Measurements from ENCODE around the gene THBS1. TPM values are rescaled to one million over a fixed set of nuclear protein-coding genes. Genes with fewer than 3 reads are reported as not detected.

THBS1 gene
- total and polyA plus RNA-seq, 2 donors (not counting 1 experiment from before 2014, with no cell fraction given), result 0.63 to 4.3 TPM

DNA sequence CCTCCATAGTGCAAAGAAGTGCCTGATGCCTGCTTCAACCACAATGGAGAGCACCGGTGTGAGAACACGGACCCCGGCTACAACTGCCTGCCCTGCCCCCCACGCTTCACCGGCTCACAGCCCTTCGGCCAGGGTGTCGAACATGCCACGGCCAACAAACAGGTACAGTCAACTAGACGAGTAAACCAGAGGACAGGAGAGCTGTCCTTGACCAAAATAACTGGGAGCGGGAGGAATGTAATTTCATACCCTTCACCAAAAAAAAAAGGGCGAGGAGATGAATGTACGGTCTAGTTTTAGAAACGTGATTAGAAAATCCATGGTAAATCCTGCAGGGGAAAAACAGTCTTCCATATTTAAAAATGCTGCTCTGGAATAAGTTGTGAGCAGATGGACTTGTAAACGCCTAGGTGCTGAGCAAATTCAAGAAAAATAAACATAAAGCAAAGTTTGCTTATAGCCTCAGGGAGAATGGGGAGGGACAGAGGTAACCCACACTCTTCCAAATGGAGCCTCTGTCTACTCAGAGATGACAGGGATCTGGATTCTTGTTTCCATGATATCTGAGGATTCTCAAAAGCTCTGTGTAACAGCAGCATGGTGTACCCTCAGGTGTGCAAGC, 8.4 kb downstream of the THBS1 start:
- H3K79me2 ChIP-seq (ENCODE audit: control insufficient read depth, insufficient read depth, low read length), result no peaks in the 10 kb centered on the region
- no peak overlapping the region for H3K27ac Mint-ChIP-seq
- H3K27me3 Mint-ChIP-seq, result peaks cover 9% of the 10 kb centered on the region
- H3K4me3 ChIP-seq (ENCODE audit: control extremely low read depth in 1 of 5, extremely low read depth in 1 of 5, insufficient read depth in 1 of 5, low read depth in 2 of 5, low read length in 4 of 5), result no peak overlapping the region
- H4K20me1 ChIP-seq (ENCODE audit: control insufficient read depth, insufficient read depth, low read length, poor library complexity, severe bottlenecking), result no peaks in the 10 kb centered on the region
- no peaks in the 10 kb centered on the region for H3K36me3 ChIP-seq (replicated peaks in 1 of 2; ENCODE audit: control extremely low read depth in 1 of 2, control insufficient read depth in 1 of 2, extremely low read depth in 1 of 2, insufficient read depth in 2 of 2, low read length in 1 of 2)
- intact Hi-C loops (cut with micrococcal nuclease), result no loop called here
- H2AFZ ChIP-seq (ENCODE audit: insufficient read depth, low read depth, low read length, poor library complexity, severe bottlenecking), result no peak overlapping the region
- H3K4me1 Mint-ChIP-seq, result no peaks in the 10 kb centered on the region
- H3K27me3 ChIP-seq (replicated peaks in 1 of 4; ENCODE audit: control extremely low read depth in 1 of 4, control insufficient read depth in 3 of 4, insufficient read depth in 4 of 4, low read length in 3 of 4), result no peaks in the 10 kb centered on the region
- H3K9me3 Mint-ChIP-seq (ENCODE audit: insufficient read depth), result no peaks in the 10 kb centered on the region
- no peak overlapping the region for H3K4me3 Mint-ChIP-seq
- ChIA-PET CTCF (no interaction called here), POLR2A (no interaction called here)
- no peak for TF ChIP-seq EZH2 (IDR thresholded peaks at IDR 0.05; ENCODE audit: borderline replicate concordance, insufficient read depth, low read depth, low read length, poor library complexity, severe bottlenecking)
- no peak for TF ChIP-seq CTCF (IDR thresholded peaks at IDR 0.05)
- H3K9me3 ChIP-seq (ENCODE audit: control extremely low read depth in 1 of 3, control insufficient read depth in 2 of 3, insufficient read depth in 1 of 3, low read length in 2 of 3), result no peaks in the 10 kb centered on the region
- no peak overlapping the region for H3K4me2 ChIP-seq (replicated peaks; ENCODE audit: low read depth, low read length, poor library complexity, severe bottlenecking)
- 94% methylated on average over 8 of the region's 14 CpGs for WGBS (ENCODE audit: insufficient coverage)
- ATAC-seq (ENCODE audit: low read depth) (no peak), DNase-seq (no peak)
- H3K4me1 ChIP-seq (ENCODE audit: control insufficient read depth in 2 of 2, insufficient read depth in 2 of 2, low read length in 2 of 2), result no peaks in the 10 kb centered on the region
- no peak overlapping the region for H3K27ac ChIP-seq (ENCODE audit: low read length in 2 of 2)
- H3K9ac ChIP-seq (ENCODE audit: low read length), result no peak overlapping the region

- Histone ChIP-seq H3K4me1 (ENCODE audit: control insufficient read depth in 2 of 2, insufficient read depth in 2 of 2, low read length in 2 of 2) (no peaks in the 10 kb centered on the region), H2AFZ (ENCODE audit: insufficient read depth, low read depth, low read length, poor library complexity, severe bottlenecking) (no peak overlapping the region), H3K9me3 (ENCODE audit: control extremely low read depth in 1 of 3, control insufficient read depth in 2 of 3, insufficient read depth in 1 of 3, low read length in 2 of 3) (no peaks in the 10 kb centered on the region), H3K4me3 (ENCODE audit: control extremely low read depth in 1 of 5, extremely low read depth in 1 of 5, insufficient read depth in 1 of 5, low read depth in 2 of 5, low read length in 4 of 5) (no peak overlapping the region), H3K27me3 (replicated peaks in 1 of 4; ENCODE audit: control extremely low read depth in 1 of 4, control insufficient read depth in 3 of 4, insufficient read depth in 4 of 4, low read length in 3 of 4) (no peaks in the 10 kb centered on the region), H3K9ac (ENCODE audit: low read length) (no peak overlapping the region), H3K4me2 (replicated peaks; ENCODE audit: low read depth, low read length, poor library complexity, severe bottlenecking) (no peak overlapping the region), H4K20me1 (ENCODE audit: control insufficient read depth, insufficient read depth, low read length, poor library complexity, severe bottlenecking) (no peaks in the 10 kb centered on the region), H3K36me3 (replicated peaks in 1 of 2; ENCODE audit: control extremely low read depth in 1 of 2, control insufficient read depth in 1 of 2, extremely low read depth in 1 of 2, insufficient read depth in 2 of 2, low read length in 1 of 2) (no peaks in the 10 kb centered on the region), H3K27ac (ENCODE audit: low read length in 2 of 2) (no peak overlapping the region), H3K79me2 (ENCODE audit: control insufficient read depth, insufficient read depth, low read length) (no peaks in the 10 kb centered on the region)
- DNase-seq (no peak), ATAC-seq (ENCODE audit: low read depth) (no peak)
- POLR2A ChIA-PET, result no interaction called here
- no peak overlapping the region for H3K4me3 Mint-ChIP-seq
- CTCF ChIA-PET, result no interaction called here
- intact Hi-C loops (cut with micrococcal nuclease), result no loop called here
- 98% methylated on average over 11 of the region's 13 CpGs for WGBS (ENCODE audit: insufficient coverage)
- no peaks in the 10 kb centered on the region for H3K4me1 Mint-ChIP-seq
- H3K9me3 Mint-ChIP-seq (ENCODE audit: insufficient read depth), result no peaks in the 10 kb centered on the region
- H3K27ac Mint-ChIP-seq, result no peak overlapping the region
- TF ChIP-seq CTCF (IDR thresholded peaks at IDR 0.05) (no peak), EZH2 (IDR thresholded peaks at IDR 0.05; ENCODE audit: borderline replicate concordance, insufficient read depth, low read depth, low read length, poor library complexity, severe bottlenecking) (no peak)
- H3K27me3 Mint-ChIP-seq, result peaks cover 3% of the 10 kb centered on the region
Observed at GRCh38 chr15:39589815-39590644, 9.2 kb downstream of the THBS1 start.
